PFSK-1 (cell line): Measurements from ENCODE around the gene ZNF831.

Experiments used
- FOXP2 ChIP-seq: optimal IDR thresholded peaks from 2 replicates; pipeline ENCODE3; 2011; ENCODE audit warnings: borderline replicate concordance, control low read depth, inconsistent platforms; ENCODE audit not compliant: insufficient read depth; ENCODE audit errors: extremely low read length, extremely low read depth
- POLR2AphosphoS5 ChIP-seq: IDR thresholded peaks from 2 replicates; pipeline ENCODE4 v1.6.1; 2012; ENCODE audit warnings: low read depth, mild to moderate bottlenecking, control low read depth, low read length, moderate library complexity
- REST ChIP-seq, 2 experiments: IDR thresholded peaks; 2 replicates each; pipeline versions ENCODE4 v1.6.1 to v1.8.0; 2011 to 2012; ENCODE audit warnings: low read depth in 2 of 2, low read length in 2 of 2, control low read depth in 1 of 2, inconsistent platforms in 1 of 2, mild to moderate bottlenecking in 1 of 2, moderate library complexity in 1 of 2; ENCODE audit not compliant: insufficient read depth in 1 of 2
- SIN3A ChIP-seq: IDR thresholded peaks from 2 replicates; pipeline ENCODE4 v1.6.1; 2012; ENCODE audit warnings: mild to moderate bottlenecking, low read length, moderate library complexity, borderline replicate concordance; ENCODE audit not compliant: insufficient read depth
- TAF1 ChIP-seq: IDR thresholded peaks from 2 replicates; pipeline ENCODE4 v1.6.1; 2012; ENCODE audit warnings: low read length, control low read depth, borderline replicate concordance; ENCODE audit not compliant: insufficient read depth

DNA sequence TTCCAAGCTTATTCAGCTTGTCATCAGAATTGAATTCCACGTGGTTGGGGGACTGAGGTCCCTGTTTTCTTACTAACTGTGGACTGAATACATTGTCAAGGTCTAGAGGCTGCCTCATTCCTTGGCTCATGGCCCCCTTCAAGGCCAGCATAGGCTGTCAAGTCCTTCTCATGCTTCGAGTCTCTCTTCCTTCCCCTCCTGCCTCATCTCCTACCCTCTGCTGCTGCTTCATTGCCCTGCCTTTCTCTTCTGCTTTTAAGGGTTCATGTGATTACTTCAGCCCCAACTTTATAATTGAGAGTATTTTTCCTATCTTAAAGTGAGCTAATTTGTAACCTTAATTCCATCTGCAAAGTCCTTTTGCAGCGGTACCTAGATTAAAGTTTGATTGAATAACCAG lies 27.6 kb upstream of the ZNF831 start:
- no peak for TF ChIP-seq TAF1
- TF ChIP-seq POLR2AphosphoS5: no peak
- TF ChIP-seq FOXP2: no peak
- TF ChIP-seq SIN3A: no peak
- TF ChIP-seq REST (IDR thresholded peaks at IDR 0.05; ENCODE audit: insufficient read depth in 1 of 2, low read depth in 2 of 2, low read length in 2 of 2): no peak
